CD14-positive monocyte (primary cell): ENCODE data around the gene FAT4. TPM values are rescaled to one million over a fixed set of nuclear protein-coding genes. Genes with fewer than 3 reads are reported as not detected.

Source experiments
- DNase-seq, 3 donors: peaks; one replicate each; pipeline ENCODE4 v3.0.0-alpha.2; 2011 to 2022
- H2AFZ ChIP-seq: 2 replicates; pipeline ENCODE4 v1.6.0; 2012; ENCODE audit warnings: mild to moderate bottlenecking, low read depth, low read length, inconsistent platforms; ENCODE audit not compliant: insufficient read depth, poor library complexity, severe bottlenecking
- H3K27ac ChIP-seq, 2 donors: 1 replicate in 1 of 2; 2 replicates in 1 of 2; pipeline ENCODE4 v1.5.1; 2012 to 2013; ENCODE audit warnings: low read length in 2 of 2, control low read depth in 1 of 2, inconsistent platforms in 1 of 2, low read depth in 1 of 2, mild to moderate bottlenecking in 1 of 2
- H3K27me3 ChIP-seq, 2 donors: one replicate each; pipeline versions ENCODE4 v1.6.0 to v1.6.1; 2011 to 2013; ENCODE audit warnings: low read length in 2 of 2; ENCODE audit not compliant: control insufficient read depth in 2 of 2, insufficient read depth in 2 of 2
- H3K36me3 ChIP-seq, 2 donors: replicated peaks in 1 of 2; 1 replicate in 1 of 2; 2 replicates in 1 of 2; pipeline versions ENCODE4 v1.5.1 to v1.6.1; 2012 to 2013; ENCODE audit warnings: low read length in 2 of 2, control low read depth in 1 of 2, inconsistent platforms in 1 of 2, mild to moderate bottlenecking in 1 of 2; ENCODE audit not compliant: insufficient read depth in 2 of 2, control insufficient read depth in 1 of 2
- H3K4me1 ChIP-seq, 2 donors: 1 replicate in 1 of 2; 2 replicates in 1 of 2; pipeline versions ENCODE4 v1.5.1 to v1.6.1; 2012 to 2013; ENCODE audit warnings: low read length in 2 of 2, control low read depth in 1 of 2, inconsistent platforms in 1 of 2, mild to moderate bottlenecking in 1 of 2, moderate library complexity in 1 of 2; ENCODE audit not compliant: insufficient read depth in 2 of 2, control insufficient read depth in 1 of 2
- H3K4me2 ChIP-seq: replicated peaks from 2 replicates; pipeline ENCODE3; 2012; ENCODE audit warnings: low read length, moderate library complexity, mild to moderate bottlenecking; ENCODE audit not compliant: poor library complexity, severe bottlenecking; ENCODE audit errors: extremely low read depth
- H3K4me3 ChIP-seq, 3 experiments: fragments of 200-600 bp in 1 of 3; sonication (generic) in 1 of 3; replicated peaks in 1 of 3; 1 replicate in 2 of 3; 2 replicates in 1 of 3; pipeline ENCODE4 v1.5.1; 2011 to 2013; ENCODE audit warnings: low read length in 3 of 3, mild to moderate bottlenecking in 3 of 3, control low read depth in 2 of 3, low read depth in 2 of 3, inconsistent platforms in 1 of 3, moderate library complexity in 1 of 3
- H3K79me2 ChIP-seq: 2 replicates; pipeline ENCODE4 v1.6.0; 2012; ENCODE audit warnings: mild to moderate bottlenecking, control low read depth, inconsistent platforms, low read length, moderate library complexity; ENCODE audit not compliant: insufficient read depth
- H3K9ac ChIP-seq: 2 replicates; pipeline ENCODE4 v1.6.0; 2017; ENCODE audit warnings: low read length, mild to moderate bottlenecking; ENCODE audit not compliant: insufficient read depth, poor library complexity, severe bottlenecking
- H3K9me3 ChIP-seq, 2 donors: replicated peaks in 1 of 2; 1 replicate in 1 of 2; 2 replicates in 1 of 2; pipeline versions ENCODE4 v1.5.1 to v1.6.1; 2012 to 2013; ENCODE audit warnings: low read length in 2 of 2, control low read depth in 1 of 2; ENCODE audit not compliant: control insufficient read depth in 1 of 2, insufficient read depth in 1 of 2
- H4K20me1 ChIP-seq: 2 replicates; pipeline ENCODE4 v1.6.0; 2012; ENCODE audit warnings: mild to moderate bottlenecking, low read length, control low read depth, moderate library complexity; ENCODE audit not compliant: insufficient read depth
- H3K27ac Mint-ChIP-seq, 7 donors: one replicate each; pipeline ENCODE4 v1.8.0; 2020; ENCODE audit warnings: mild to moderate bottlenecking in 7 of 7, mixed read lengths in 7 of 7, moderate library complexity in 6 of 7, inconsistent platforms in 2 of 7
- H3K27me3 Mint-ChIP-seq, 3 donors: one replicate each; pipeline ENCODE4 v1.8.0; 2021 to 2022; ENCODE audit warnings: low read depth in 3 of 3, mild to moderate bottlenecking in 3 of 3, mixed read lengths in 3 of 3, moderate library complexity in 3 of 3, inconsistent platforms in 1 of 3
- H3K36me3 Mint-ChIP-seq, 2 donors: one replicate each; pipeline ENCODE4 v1.8.0; 2020; ENCODE audit warnings: mixed read lengths in 2 of 2, inconsistent platforms in 1 of 2, mild to moderate bottlenecking in 1 of 2
- H3K4me1 Mint-ChIP-seq: one replicate; pipeline ENCODE4 v1.8.0; 2020; ENCODE audit warnings: mild to moderate bottlenecking, mixed read lengths
- H3K4me3 Mint-ChIP-seq, 2 donors: one replicate each; pipeline ENCODE4 v1.8.0; 2020; ENCODE audit warnings: mild to moderate bottlenecking in 2 of 2, mixed read lengths in 2 of 2, moderate library complexity in 1 of 2
- H3K9me3 Mint-ChIP-seq, 7 donors: one replicate each; pipeline ENCODE4 v1.8.0; 2020 to 2022; ENCODE audit warnings: mixed read lengths in 7 of 7, mild to moderate bottlenecking in 6 of 7, moderate library complexity in 6 of 7, inconsistent platforms in 2 of 7
- WGBS: methylation state at CpG from one replicate; pipeline ENCODE4 v1.1.5; 2013; ENCODE audit warnings: missing lambda C conversion rate; ENCODE audit not compliant: insufficient coverage; 5-methylcytosine and 5-hydroxymethylcytosine counted together
- intact Hi-C, 2 donors: fragments of 100-400 bp; cut with micrococcal nuclease; formaldehyde crosslinking; loops; one replicate each; pipeline versions ENCODE4 v1.15.0 to v1.15.1; 2023
- polyA plus RNA-seq, 3 donors: library from polyadenylated mRNA; depleted of rRNA in 1 of 3; unstranded in 2 of 3; stranded (reverse) in 1 of 3; fragments of 300-500 nt in 2 of 3; fragments of >200 nt in 1 of 3; fragmentation: Illumina TruSeq in 2 of 3; gene quantifications; 1 replicate in 2 of 3; 2 replicates in 1 of 3; pipeline ENCODE4 v1.2.3, GENCODE V29; 2012 to 2021
- TF ChIP-seq, protein P1 (sequence below): fragments of 200-600 bp; IDR thresholded peaks from one replicate; pipeline ENCODE4 v1.8.0; 2022; ENCODE audit warnings: antibody characterized with exemption, mild to moderate bottlenecking

Gene FAT4
- polyA plus RNA-seq, 3 donors, result not detected

DNA sequence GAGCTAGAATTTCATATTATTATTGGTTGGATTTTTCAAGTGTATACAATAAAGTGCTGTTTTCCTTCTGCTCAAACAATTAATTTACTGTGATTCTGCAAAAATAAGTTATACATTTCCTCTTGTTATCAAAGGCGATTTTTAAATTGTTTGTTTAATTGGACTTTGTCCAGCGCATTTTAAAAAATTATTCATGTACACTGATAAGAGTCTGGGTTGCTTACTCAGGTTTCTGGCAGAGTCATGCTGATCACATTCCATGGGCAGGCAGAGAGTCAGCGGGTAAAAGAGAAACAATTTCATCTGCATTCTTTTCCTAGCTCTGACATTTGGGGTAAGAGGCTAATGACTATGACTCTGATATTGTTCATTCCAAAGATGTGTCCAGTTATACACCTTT is 8.9 kb downstream of the FAT4 start:
- H3K36me3 ChIP-seq, result no peaks in the 10 kb centered on the region
- Mint-ChIP-seq H3K27ac (no peak overlapping the region), H3K36me3 (no peaks in the 10 kb centered on the region), H3K4me1 (no peaks in the 10 kb centered on the region), H3K4me3 (no peak overlapping the region), H3K27me3 (peaks cover 0 to 6% (median 2%) of the 10 kb centered on the region in 3 donors), H3K9me3 (peaks cover 0 to 7% (median 0%) of the 10 kb centered on the region in 7 donors)
- H3K4me1 ChIP-seq, result no peaks in the 10 kb centered on the region
- no peak overlapping the region for H3K27ac ChIP-seq
- intact Hi-C loops, result no loop called here
- no peaks in the 10 kb centered on the region for H3K79me2 ChIP-seq
- H3K4me2 ChIP-seq, result no peak overlapping the region
- no peak overlapping the region for H2AFZ ChIP-seq
- H3K9ac ChIP-seq, result no peak overlapping the region
- no peak for DNase-seq
- 100% methylated on average over 1 of the region's 3 CpGs for WGBS
- H3K9me3 ChIP-seq, result no peaks in the 10 kb centered on the region
- TF ChIP-seq, protein P1, sequence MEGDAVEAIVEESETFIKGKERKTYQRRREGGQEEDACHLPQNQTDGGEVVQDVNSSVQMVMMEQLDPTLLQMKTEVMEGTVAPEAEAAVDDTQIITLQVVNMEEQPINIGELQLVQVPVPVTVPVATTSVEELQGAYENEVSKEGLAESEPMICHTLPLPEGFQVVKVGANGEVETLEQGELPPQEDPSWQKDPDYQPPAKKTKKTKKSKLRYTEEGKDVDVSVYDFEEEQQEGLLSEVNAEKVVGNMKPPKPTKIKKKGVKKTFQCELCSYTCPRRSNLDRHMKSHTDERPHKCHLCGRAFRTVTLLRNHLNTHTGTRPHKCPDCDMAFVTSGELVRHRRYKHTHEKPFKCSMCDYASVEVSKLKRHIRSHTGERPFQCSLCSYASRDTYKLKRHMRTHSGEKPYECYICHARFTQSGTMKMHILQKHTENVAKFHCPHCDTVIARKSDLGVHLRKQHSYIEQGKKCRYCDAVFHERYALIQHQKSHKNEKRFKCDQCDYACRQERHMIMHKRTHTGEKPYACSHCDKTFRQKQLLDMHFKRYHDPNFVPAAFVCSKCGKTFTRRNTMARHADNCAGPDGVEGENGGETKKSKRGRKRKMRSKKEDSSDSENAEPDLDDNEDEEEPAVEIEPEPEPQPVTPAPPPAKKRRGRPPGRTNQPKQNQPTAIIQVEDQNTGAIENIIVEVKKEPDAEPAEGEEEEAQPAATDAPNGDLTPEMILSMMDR, result no peak
- H3K4me3 ChIP-seq, result no peak overlapping the region
- peaks cover 3 to 8% of the 10 kb centered on the region in 2 donors for H3K27me3 ChIP-seq
- no peaks in the 10 kb centered on the region for H4K20me1 ChIP-seq

DNA sequence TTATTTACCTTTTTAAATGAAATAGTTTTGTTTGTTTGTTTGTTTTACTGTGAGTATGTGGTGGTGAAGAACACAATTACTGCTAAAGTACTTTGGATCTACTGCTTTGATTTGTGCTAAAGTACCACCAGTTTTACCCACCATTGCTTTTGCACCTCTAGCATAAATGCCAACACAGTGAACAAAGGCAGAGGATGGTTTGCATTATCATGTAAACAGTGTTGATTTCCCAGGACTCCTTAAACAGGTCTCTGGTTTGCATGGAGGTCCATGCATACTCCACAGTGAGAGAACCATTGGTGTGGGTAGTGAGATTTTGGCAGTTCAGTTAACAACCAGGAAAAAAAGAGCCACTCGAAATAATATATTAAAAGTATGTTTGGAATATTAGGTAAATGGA is 11.0 kb downstream of the FAT4 start:
- H3K36me3 Mint-ChIP-seq, result no peaks in the 10 kb centered on the region
- no peak for DNase-seq
- Histone ChIP-seq H3K79me2 (no peaks in the 10 kb centered on the region), H3K9ac (no peak overlapping the region), H2AFZ (no peak overlapping the region), H3K4me2 (no peak overlapping the region), H3K27me3 (no peaks in the 10 kb centered on the region), H3K27ac (no peak overlapping the region), H3K36me3 (no peaks in the 10 kb centered on the region), H3K9me3 (no peaks in the 10 kb centered on the region), H3K4me3 (no peak overlapping the region), H3K4me1 (no peaks in the 10 kb centered on the region), H4K20me1 (no peaks in the 10 kb centered on the region)
- TF ChIP-seq, protein P1, result no peak
- no peak overlapping the region for H3K4me3 Mint-ChIP-seq
- intact Hi-C loops, result no loop called here
- WGBS, result no CpG with 5 or more reads among the region's 1 CpG
- H3K9me3 Mint-ChIP-seq, result peaks cover 0 to 5% (median 0%) of the 10 kb centered on the region in 7 donors
- peaks cover 0 to 5% (median 2%) of the 10 kb centered on the region in 3 donors for H3K27me3 Mint-ChIP-seq
- H3K27ac Mint-ChIP-seq, result no peak overlapping the region
- H3K4me1 Mint-ChIP-seq, result no peaks in the 10 kb centered on the region
